DMS79 treated with DMSO at 0.1 percent for 48 hours (cell line): ENCODE results near the gene MTSS2.

Experiments
- DNase-seq: peaks from one replicate; lab custom pipeline; 2025; lab: John Stamatoyannopoulos, UW

The MTSS2 gene, protein sequence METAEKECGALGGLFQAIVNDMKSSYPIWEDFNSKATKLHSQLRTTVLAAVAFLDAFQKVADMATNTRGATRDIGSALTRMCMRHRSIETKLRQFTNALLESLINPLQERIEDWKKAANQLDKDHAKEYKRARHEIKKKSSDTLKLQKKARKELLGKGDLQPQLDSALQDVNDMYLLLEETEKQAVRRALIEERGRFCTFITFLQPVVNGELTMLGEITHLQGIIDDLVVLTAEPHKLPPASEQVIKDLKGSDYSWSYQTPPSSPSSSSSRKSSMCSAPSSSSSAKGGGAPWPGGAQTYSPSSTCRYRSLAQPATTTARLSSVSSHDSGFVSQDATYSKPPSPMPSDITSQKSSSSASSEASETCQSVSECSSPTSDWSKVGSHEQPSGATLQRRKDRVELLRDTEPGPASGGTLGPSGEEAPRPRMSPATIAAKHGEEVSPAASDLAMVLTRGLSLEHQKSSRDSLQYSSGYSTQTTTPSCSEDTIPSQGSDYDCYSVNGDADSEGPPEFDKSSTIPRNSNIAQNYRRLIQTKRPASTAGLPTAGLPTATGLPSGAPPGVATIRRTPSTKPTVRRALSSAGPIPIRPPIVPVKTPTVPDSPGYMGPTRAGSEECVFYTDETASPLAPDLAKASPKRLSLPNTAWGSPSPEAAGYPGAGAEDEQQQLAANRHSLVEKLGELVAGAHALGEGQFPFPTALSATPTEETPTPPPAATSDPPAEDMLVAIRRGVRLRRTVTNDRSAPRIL

DNA sequence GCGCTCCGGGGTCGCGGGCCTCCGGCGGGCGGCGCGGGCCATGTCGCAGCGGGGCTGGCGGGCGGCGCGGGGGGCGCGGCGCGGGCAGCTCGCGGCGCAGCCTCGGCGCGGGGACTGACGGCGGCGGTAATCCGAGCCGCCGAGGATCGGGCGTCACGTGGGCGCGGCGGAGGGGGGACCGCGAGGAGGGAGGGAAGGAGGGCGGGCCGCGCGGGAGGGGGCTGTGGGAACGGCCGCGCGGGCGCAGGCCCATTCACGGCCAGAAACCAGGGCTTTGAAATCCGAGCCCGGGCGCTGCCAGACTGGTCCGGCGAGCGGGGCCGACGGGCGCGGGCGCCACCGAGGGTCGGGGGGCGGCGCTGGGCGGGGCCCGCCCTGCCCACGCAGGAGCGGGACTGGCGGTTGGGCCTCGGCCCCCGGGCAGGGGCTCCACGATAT is at the start of gene MTSS2:
TSS of gene MTSS2 (minus strand) at position 116 of the 438 bp plus-strand sequence. CDS start 262 bp downstream, outside the sequence.
- peak; percentile 25 for DNase-seq

DNA sequence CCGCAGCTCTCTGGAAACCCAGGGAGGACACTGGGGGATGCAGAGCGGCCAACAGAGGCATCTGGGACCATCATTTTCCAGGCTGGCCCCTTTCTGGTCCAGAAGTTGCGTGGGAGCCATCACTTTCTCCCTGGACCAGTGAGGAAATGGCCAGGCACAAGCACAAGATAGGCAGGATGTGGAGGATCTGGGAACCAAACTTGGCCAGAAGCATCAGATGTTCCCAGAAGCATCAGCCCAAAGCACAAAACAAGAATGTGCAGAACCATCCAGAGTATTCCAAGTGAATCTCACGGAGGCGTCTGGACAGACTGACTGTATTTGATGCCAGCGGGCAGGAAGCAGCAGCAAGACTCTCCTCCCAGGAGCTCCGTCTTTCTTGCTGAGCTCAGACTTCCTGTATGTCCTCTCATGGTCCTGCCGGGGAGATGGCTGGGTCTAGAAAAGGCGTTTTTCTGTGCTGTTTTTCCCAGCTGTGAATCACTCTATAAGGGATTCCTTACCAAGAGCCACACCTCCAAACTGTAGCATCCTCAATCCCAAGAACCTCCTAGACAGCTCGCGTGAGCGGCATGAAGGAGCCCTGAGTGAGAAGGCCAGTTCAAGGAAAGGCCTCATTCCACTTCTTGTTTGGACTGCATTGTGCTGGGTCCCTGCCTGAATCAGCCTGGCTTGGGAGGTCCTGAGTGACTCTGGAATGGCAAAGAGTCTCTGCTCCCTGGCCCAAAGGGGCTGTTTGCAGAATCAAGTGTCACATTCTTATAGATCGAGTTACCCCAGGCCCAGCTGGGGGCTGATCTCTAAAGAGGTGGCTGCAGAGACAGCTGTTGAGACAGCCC is 49.5 kb upstream of the MTSS2 start:
- DNase-seq = no peak

DNA sequence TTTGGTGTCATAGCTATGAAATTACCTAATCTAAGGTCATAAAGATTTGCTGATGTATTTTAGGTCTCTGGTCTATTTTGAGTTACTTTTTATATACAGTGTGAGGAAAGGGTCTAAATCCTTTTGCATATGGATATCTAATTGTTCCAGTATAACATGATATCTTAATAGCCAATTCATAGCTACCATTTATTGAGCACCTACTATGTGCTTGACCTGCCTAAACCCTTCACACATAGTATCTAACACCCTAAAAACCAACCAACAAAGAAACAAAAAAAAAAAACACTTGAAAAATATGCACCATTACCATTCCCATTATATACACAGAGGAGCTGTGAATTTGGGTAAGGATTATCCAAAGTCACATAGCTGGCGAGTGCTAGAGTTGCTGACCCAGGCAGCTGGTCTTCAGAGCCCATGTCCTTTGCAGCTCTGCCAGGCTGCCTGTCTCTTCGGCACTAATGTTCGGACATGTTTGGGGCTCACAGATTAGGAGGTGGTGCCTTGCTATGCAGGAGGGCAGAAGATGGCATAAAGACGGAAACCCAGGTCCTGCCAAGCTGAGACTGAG is 48.8 kb upstream of the MTSS2 start:
- DNase-seq = no peak

DNA sequence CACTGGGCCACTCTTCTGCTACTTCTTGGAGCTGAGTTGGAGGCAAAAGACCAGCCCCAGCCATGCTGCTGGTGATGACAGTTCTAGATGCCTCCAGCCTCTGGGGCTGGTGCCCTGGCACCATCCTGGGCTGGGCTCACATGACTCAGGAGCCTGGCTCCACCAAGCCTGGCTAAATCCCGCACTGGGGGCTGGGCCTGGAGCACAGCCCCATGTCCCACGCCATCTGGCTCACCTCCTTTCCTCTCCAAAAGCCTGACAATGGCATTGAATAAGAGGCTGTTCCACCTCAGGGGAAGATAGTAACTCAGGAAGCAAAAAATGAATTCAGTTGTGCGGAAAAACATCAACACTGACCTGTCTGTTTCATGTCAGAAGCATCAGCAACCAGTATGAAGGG is 45.1 kb upstream of the MTSS2 start:
- no peak for DNase-seq

DNA sequence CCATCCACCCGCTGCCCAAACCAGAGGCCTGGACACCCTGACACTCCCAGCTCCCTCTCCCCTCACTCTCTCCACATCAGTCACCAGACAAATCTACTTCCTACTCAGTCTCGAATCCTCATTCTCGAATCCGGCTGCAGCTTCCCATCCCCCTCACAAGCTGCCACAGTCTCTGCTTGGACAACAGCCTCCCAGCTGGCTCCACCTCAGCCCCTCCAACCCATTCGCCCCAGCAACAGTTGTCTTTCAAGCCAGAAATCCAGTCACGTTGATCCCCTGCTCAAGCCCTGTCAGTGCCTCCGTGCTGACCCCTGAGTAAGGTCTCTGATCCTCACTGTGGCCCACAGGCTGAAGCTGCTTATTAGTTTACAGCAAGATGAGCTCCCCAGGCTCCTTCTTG is 44.2 kb upstream of the MTSS2 start:
- no peak for DNase-seq

DNA sequence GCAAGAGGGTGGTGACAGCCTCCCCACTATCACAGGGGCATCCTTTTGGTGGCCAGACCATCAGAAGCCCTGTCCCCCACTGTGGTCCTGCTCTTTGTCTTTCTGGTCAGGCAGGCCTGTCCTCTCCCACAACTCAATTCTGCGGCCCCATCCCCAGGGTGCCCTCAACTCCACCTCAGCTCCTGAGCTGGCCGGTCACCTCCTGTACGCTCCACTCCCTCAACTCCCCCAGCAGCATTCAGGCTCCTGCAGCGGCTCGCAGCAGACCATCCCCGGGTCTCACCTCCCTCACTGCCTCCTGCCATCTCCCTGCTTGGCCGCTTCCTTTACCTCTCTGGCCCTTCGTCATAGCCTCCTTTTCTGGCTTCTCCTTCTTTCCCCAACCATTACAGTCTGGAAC is 43.4 kb upstream of the MTSS2 start:
- DNase-seq = no peak

DNA sequence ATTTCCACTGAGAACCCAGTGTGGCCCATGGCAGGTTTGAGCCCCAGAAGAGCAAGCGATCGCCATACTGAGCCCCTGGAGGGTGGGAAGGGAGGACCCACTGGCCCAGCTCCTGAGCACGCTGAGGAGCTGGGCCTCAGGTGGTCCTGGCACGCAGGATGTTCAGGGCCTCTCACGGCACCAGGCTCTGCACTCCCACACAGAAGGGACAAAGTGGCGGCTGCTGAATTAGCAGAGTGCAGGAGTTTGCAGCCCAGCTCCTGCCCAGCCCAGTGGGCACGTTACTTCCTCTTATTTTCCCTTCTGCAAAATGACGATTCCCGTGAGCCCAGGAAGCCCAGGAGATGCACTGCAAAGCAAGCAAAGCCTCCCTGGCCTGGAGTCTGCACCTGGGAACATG is 42.3 kb upstream of the MTSS2 start:
- no peak for DNase-seq

DNA sequence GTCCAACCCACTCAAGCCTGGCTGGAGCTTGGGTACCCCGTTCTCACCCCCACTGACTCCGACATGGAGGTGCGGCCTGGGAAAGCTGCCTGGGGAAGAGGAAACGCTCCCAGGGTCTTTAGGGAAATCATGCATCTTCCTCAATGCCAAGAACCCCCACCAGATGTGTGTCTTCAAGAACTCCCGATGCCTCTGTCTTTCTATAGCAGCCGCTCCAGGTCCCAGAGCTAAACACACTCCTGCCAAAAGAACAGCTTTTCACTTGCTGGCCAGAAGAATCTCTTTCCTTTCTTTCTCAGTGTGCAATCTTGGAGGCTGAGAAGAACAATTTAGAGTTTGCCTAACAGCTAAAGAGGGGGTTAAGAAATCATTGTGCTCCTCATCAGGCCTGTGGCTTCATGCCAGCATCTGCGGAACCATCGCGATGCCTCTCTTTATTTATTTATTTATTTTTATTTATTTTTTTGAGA is 41.1 kb upstream of the MTSS2 start:
- DNase-seq = no peak

DNA sequence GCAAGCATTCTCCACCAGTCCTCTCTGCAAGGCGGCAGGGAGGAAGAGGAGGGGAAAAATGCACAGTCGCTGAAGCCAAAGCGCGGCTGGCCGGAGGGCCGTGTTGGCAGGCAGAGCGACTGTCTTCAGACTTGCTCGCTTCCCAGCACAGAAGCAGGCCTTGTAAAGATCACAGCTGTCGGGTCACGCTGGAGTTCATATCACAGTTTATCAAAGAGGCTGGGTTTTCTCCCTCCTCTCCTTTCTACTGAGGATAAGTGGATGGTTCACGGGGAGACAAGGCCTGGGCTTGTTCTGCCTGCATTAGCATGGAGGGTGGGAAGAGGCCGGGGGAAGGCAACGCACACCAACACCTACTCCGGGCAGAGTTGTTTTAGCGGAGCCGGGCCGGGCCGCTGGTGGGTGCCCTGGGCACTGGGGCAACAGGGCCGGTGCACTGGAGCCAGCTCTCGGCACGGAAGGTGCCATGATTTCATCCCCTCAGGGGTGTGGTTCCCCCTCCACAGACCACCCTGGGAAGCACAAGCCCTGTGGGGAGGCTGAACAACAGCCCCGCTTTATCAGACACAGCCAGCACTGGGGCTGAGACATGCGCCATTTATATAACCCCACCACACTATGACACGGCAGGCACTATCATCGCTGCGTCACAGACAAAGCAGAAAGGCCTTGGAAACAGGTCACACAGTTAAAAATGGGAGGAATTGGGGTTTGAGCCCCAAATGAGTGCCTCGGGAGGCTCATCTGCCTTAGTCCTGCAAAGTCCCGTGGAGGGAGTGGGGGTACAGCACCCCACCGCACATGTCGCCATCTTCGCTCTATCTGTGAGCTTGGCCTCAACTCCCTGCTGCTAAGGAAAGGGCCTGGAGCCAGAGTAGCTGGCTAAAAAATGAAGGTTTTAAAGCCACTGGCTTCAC is 40.3 kb upstream of the MTSS2 start:
- DNase-seq = peak; percentile 35

DNA sequence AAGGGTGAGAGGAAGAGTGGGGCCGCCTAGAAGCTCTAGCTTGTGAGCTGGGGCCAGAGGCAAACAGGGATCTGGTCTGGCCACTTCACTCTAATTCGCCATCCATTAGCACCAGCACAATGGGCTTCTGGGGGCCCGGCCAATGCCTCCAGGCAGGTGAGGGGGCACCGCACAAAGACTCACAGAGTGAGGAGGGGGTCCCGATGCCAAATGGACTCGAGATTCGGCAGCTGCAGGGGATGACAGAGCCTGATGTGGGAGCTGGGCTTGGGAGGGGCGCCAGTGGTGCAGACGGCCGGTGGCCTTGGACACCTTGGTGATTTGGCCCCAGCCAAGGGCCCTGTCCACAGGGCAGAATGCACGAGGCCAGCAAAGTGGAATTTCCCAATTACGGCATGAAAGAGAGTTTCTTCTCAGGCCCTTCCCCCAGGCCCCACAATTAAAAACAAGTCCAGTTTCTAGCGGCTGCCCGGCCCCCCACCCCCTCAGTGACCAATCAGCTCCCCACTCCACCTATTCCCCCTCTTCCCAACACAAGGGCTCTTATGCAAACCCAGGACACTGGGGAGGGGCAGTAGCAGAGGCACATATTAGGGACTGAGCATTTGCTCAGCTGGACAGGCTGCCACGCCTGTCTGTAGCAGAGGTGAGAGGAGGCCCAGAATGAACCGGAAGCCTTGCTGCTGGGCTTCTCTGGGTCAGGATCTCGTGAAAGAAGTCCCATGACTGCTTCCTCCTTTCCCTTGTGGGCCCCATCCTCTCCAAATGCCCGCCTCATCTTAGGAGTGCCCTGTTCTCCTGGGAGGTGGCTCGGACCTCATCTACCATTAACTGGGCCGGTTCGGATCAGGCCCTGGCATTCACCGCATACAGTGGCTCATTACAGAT is 39.4 kb upstream of the MTSS2 start:
- peak; percentile 8 for DNase-seq

DNA sequence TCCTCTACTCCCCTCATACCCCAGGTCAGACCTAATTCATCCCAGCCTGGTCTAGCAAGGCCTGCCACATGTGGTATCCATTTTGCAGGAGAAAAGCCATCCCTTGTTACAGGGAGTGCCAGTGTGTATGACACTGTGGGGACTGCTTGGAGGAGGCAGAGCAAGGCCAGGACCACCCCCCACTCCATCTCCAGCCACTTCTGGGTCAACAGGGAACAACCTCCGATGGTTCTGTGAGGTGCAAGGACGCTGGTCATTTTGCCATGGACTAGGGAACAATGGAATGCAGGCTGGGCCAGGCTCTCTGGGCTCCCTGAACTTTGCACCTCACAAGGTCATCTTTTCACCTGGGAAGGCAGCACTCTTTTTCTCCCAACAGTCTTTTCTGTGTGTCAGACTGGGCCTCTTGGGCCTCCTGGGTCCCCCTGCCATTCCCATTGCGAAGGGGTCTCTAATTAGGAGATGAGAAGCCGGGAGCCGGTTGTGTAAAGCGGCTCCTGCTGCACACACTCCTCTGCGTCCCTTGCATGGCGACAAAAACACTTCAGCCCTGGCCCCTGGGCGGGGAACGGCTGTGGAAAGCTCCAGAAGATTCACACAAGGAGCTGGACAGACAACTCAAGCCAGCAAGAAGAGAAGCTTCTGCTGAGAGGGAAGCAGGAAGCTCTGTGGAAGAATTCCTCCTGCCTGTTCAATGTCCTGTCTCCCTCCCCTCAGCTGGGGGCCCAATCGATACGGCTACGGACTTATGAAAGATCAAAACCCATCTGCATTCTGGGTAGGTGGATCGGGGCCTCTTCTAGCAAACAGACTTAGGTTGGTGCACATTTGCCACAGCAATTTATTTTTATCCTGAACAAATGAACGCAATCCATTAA is 38.5 kb upstream of the MTSS2 start:
- DNase-seq = no peak

DNA sequence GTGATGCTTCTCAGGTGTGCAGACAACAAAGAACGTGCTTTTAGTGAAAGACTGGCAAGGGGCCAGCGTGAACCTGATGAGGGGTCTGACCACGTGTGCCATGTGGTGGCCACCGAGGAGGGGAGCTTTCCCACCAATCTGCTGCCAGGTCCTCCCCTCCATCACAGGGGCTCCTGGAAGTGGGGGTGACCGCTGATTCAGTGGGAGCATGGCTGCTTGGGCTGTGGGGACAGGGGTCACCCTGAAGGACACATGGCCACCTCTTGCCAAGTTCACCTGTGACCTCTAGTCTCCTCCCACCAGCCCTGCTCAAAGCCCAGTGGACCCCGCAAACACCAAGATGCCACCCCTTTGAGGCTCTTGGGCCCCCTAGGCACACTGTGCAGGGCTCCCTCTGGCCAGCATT is 37.9 kb upstream of the MTSS2 start:
- DNase-seq = no peak

DNA sequence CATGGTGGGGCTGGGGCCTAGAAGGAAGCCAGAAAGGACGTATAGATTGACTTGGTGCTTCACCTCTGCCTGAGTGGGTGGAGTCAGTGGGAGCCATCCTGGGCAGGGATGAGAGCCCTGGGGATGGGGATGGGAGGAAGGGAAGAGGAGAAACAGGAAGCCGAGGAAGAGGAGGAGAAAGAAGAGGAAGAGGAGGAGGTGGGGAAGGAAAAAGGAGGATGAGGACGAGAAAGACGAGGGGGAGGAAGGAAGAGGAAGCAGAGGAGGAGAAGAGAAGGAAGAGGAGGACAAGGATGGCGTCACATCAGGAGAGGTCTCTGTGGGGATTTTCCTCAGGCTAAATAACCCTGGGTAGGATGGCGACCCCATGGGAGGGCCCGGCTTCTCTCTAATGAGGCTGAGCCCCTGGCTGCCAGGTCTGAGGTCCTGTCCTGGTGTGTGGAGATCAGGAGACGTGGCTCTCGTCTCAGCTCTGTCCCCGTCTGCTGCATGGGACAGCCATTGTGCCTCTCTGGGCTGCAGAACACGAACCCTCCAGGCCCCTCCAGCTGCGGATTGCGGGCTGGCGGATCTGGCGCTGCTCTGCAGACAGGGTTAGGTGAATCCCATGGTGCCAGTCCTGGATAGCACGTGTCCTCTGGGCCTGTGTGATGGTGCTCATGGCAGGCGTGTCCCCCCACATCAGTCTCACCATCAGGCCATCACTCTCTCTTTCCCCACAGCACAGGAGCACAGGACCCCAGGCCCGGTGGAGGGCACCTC is 35.5 kb upstream of the MTSS2 start:
- no peak for DNase-seq

DNA sequence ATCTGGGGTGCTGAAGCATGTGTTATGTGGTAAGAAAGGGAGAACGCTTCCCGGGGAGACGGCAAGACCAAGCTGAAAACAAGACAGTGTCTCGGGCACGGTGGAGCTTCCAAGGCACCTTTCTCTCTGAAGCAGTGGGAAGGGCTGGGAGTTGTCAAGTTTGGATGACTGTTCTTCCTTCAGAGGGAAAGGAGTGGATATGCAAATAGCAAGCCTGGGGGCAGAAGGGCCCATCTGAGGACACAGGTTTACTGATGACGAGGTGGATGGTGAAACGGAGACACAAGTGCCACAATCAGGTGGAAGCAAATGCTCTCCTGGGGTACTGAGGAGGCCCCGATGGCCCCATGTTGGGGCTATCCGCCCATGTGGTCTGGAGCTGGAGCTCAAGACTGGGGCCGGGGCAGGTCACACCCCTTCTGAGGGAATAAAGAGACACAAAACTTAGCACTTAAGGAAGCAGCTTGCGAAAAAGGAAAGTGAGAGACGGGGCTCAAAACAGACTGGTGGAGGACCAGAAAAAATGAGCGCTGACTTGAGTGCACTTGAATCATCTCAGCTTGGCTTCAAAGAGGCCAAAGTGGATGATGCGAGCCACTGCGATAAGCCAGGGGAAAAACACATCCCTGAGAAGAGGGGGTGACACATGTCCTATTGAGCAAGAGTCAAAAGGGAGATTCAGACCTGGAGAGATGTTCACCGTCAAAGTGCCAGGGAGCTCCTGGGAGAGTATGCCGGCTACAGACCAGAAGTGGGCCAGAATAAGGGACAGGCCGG is 34.8 kb upstream of the MTSS2 start:
- DNase-seq = peak; percentile 70

DNA sequence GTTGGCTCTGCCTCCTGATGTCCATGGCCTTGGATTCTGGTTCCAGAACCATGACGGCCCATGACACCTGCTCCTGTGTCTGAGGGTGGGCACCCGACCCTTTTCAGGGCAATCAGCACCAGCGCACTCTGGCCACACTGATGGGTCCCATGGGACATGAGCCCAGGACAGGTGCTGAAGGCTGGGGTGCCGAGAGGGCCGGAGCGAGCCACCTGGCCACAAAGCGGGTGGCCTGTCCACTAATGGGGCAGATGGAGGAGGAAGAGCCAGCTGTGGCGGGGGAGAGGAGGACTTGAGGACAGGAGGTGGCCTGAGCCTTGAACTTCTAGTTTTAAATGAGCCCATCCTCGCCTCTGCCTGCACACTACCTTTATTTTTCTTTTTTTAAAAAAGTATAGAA is 31.2 kb upstream of the MTSS2 start:
- no peak for DNase-seq

DNA sequence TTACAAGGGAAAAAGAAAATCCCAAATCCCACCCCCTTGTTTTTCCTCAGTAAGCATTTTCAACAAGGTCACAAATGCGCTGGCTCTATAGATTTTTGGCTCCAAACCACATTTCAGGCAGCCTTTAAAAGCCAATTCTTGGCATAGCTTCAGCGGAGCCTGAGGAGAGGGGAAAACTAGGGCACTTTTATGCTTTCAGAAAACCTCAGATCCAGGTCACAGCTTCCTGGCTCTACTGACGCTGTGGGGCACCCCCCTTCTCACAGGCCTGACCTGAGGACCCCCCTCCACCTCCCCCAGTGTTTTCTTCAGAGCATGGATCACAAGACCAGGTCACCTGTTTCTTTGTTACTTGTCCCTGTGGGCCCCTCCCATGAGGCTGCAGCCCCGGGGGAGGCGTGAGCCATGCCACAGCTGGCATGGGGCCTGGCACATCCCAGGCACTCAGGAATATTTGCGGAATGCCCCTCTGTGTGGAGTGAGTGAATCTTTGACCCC is 30.1 kb upstream of the MTSS2 start:
- peak; percentile 60 for DNase-seq
